ENCODE results near the gene TNNT1.

GRCh38 chr19:55141696-55142095 is 7.3 kb downstream of the TNNT1 start:
- TF ChIP-seq CTCF (IDR thresholded peaks at IDR 0.05) (no peak), POLR2AphosphoS5 (IDR thresholded peaks at IDR 0.05) (no peak), POLR2A (IDR thresholded peaks at IDR 0.05) (no peak)

Data from prostate gland (tissue), 2 donors.